ENCODE measurements around the gene NT5C3B.
"Not testable (repeated sequence)": the region's sequence is repeated elsewhere in the genome, so short reads cannot be mapped to it uniquely, and the experiment has no call there.

Gene NT5C3B

GRCh38 chr17:41835800-41836549 is at the start of gene NT5C3B:
TSS of gene NT5C3B (minus strand) at chr17:41836232. CDS start at chr17:41836193, 39 bp downstream.
- DNase-seq, result no peak

- DNase-seq, result no peak
These were observed 49.7 kb upstream of the NT5C3B start for GRCh38 chr17:41885733-41886132.

DNA sequence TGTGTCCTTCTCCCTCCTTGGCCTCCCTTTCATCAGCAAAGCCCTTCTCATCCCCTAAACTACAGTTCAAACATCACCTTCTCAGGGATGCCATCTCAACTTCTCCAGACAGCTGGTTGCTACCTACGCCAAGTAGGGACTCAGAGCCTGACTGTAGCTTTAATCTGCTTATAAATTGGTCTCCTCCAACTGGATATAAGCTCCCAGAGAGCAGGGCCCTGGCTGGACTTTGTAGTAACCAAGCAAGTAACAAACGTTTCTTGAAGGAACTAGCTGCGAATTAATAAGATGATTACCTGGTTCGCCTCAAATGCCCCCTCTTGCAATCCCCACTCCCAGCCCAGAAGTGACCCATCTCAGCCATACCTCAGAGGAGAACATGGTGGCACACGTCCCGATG is 46.7 kb upstream of the NT5C3B start:
- DNase-seq, result no peak

- DNase-seq, result no peak
These were observed 44.1 kb upstream of the NT5C3B start for GRCh38 chr17:41880130-41880529.

- DNase-seq, result not testable (repeated sequence)
These were observed 38.2 kb upstream of the NT5C3B start for GRCh38 chr17:41874293-41874670.

GRCh38 chr17:41873559-41874292 is 37.7 kb upstream of the NT5C3B start:
- no peak for DNase-seq

- DNase-seq, result no peak
These were observed 35.8 kb upstream of the NT5C3B start for GRCh38 chr17:41871789-41872188.

DNA sequence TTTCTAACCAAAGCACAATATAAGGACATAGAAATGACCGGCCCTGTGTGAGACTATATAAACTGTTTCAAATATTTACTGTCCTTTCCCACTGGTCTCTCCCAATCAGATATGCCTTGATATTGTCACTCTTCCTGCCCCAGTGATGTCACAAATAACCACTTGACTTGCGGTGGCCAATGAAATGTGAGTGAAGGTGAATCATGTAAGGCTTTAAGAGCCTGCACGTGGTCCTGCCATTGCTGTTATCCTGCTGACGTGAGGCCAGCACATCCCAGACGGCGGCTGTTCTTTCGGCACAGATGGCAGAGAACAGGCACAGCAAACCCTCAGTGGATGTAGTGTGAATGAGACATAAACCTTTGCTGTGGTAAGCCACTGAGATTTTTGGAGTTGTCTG is 34.6 kb upstream of the NT5C3B start:
- no peak for DNase-seq

DNA sequence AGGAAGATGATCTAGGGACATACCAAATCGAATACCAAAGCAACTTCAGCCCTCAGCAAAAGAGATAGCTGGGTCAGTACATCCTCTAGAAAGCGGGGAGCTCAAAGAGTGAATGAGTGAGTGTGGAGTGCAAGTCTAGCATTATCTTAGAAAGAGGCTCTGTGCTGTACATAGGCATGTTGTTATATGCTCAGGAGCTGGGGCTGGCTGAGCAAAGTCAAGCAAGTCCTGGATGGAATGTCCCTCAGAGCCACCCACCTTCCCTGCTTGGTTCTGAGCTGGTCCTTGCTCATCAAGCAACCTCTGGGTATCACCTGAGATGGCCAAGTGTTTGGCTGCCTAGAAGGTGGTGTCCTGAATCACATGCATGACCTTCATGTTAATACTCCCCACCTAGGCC is 34.1 kb upstream of the NT5C3B start:
- DNase-seq, result no peak

- no peak for DNase-seq
These were observed 33.4 kb upstream of the NT5C3B start for GRCh38 chr17:41869426-41869825.

GRCh38 chr17:41868568-41868967 is 32.5 kb upstream of the NT5C3B start:
- no peak for DNase-seq

DNA sequence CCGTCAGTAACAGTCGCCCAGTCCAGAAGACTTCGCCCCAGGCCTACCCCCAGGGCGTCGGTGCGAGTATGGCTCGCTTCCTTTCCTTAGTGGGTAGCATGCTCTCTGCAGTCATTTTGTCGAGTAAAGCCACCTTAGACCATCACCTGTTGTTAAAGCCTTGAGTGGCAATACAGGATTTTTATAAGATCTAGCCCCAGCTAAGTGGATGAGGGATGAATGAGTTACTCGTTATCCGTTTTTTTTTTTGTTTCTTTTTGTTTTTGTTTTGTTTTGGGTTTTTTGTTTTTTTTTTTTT is 29.5 kb upstream of the NT5C3B start:
- no peak for DNase-seq

DNA sequence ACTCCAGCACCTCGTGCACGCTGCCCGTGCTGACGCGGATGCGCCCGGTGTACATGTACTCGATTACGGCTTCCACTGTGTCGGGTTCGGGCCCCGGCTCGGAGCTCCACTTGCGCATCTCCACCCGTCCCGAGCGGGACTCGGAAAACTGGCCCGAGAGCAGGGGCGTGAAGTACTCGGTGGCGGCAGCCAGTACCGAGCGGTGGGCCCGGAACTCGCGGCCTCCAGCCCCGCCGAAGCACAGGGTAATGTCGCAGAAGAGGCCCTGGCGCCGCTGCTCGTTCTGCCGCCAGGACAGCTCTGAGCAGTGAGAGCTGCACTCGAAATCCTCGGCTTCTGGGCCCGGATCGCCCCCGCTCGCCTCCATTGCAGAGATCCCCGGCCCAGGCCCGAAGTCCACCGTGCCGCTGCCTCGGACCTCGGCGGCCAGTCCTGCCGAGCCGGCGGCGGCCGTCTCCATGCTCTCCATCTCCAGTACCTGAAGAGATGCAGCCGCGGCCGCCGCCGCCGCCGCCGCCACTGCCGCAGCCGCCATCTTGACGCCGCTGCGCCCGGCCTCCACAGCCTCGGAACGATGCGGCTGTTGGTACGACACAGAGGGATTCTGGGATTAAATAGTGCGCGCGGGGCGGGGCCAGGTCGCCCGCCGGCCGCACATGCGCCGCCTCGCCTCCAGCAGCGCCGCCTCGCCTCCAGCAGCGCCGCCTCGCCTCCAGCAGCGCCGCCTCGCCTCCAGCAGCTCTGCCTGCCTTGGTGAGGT is 29.0 kb upstream of the NT5C3B start, which contains the start of gene KLHL11:
Gene KLHL11, minus strand, starts transcription at position 588 of the 760 bp plus-strand sequence. Its CDS starts 53 bp downstream, at position 535.
- DNase-seq, result peak; percentile 62

DNA sequence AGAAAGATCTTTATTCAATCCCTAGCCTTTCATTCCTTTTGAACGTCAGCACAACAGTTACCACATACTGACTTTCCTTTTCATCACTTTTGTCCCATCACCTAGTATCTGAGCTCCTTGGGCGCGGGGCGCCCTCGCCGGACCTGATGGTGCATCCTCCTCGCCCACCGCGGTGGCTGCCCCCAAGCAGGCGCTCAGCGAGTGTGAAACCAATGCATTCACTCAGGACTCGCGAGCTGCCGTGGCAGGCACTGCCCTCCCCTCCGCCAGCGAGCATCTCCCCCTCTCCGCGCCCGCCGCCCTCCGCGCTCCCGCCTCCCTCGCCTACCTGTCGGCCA is 28.4 kb upstream of the NT5C3B start:
- DNase-seq, result no peak

- no peak for DNase-seq
These were observed 27.2 kb upstream of the NT5C3B start for GRCh38 chr17:41863074-41863848.

DNA sequence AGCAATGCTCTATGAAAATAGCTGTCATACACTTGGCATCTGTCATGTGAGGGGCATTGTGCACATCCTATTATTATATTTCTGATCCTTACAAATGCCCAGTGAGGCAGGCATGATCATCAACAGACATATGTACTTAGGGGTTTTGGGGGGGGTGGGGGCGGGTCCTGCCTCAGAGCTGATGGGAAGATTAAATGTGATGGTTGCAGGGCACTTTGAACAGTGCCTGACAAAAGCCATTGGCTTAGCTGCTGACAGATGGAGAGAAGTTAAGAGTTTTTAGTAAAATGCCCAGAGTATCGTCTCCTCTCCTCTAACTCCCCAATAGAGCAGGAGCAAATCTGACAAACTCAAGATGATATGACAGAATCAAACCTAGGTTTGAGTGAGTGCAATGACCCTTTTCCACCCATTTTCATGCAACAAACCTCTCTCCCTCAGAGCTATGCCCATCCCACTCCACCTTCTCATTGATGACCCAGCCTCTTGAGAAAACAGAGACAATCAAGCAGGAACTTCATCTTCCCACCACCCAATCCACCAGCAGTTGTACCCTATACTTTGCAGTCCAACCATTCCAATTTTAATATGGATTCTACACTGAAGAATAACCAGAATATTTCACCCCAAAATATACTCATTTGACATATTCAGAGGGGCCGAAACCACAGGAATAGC is 24.4 kb upstream of the NT5C3B start:
- no peak for DNase-seq

DNA sequence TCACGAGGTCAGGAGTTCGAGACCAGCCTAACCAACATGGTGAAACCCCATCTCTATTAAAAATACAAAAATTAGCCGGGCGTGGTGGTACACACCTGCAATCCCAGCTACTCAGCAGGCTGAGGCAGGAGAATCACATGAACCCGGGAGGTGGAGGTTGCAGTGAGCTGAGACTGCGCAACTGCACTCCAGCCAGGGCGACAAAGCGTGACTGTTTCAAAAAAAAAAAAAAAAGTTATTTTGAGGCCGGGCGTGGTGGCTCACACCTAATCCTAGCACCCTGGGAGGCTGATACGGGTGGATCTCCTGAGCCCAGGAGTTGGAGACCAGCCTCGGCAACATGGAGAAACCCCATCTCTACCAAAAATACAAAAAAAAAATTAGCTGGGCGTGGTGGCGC is 15.3 kb upstream of the NT5C3B start:
- not testable (repeated sequence) for DNase-seq

- no peak for DNase-seq
These were observed 13.4 kb upstream of the NT5C3B start for GRCh38 chr17:41849251-41849990.

DNA sequence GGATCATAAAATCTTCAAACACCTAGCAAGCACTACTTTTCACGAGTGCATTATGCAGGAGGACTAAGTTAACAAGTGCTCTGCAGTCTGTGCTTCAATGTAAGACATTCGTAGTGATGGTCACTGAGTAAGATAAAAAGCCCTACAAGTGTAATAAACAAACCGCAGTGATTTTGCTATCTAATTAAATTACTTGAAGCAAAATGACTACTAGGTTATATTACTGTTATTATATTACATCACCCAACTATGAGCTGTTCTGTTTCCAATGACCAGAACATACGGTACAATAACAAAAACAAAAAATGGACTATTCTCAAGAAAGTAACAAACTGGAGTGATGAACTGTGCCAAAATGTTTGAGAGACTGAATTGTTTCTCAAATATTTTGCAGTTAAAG is 12.8 kb upstream of the NT5C3B start:
- DNase-seq, result no peak

GRCh38 chr17:41844971-41845370 is 8.9 kb upstream of the NT5C3B start:
- DNase-seq, result no peak

- DNase-seq, result not testable (repeated sequence)
These were observed 4.7 kb upstream of the NT5C3B start for GRCh38 chr17:41840781-41841180.

DNA sequence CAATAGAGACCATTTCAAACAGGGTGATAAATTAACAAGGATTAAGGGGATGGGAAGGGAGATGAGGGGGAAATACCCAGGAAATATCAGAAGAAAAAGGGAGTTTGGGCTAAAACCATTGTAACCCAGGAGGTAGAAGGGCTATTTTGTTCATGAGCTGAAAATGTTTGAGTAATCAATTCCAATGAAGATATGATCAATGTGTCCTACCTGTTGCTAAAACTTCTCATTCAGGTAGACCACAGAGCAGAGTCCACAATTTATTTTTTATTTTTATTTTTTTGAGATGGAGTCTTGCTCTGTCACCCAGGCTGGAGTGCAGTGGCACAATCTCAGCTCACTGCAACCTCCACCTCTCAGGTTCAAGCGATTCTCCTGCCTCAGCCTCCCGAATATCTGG is 3.4 kb upstream of the NT5C3B start:
- not testable (repeated sequence) for DNase-seq

Measured in SIG-M5 (cell line).